ENCODE data around the gene NKX1-2. TPM values are rescaled to one million over a fixed set of nuclear protein-coding genes. Genes with fewer than 3 reads are reported as not detected.
A peak's percentile ranks its signal among the peaks of the same experiment; 100 is the strongest.

Gene NKX1-2
- total and polyA plus RNA-seq, 4 donors, result 0.02 to 0.06 TPM; not detected in 2

GRCh38 chr10:124415210-124415609 is 34.6 kb downstream of the NKX1-2 start:
- DNase-seq, result no peak
- Histone ChIP-seq H3K27me3 (ENCODE audit: control insufficient read depth in 3 of 3, insufficient read depth in 3 of 3, low read length in 2 of 3) (no peaks in the 10 kb centered on the region), H3K9ac (ENCODE audit: insufficient read depth in 1 of 2, low read length in 2 of 2) (no peak overlapping the region), H3K36me3 (ENCODE audit: control insufficient read depth in 4 of 4, insufficient read depth in 4 of 4, low read length in 4 of 4) (peaks cover 3 to 14% (median 3%) of the 10 kb centered on the region in 4 donors), H3K27ac (ENCODE audit: low read depth in 1 of 2, low read length in 1 of 2) (no peak overlapping the region), H3K9me3 (ENCODE audit: control insufficient read depth in 4 of 4, insufficient read depth in 3 of 4, low read length in 3 of 4) (no peaks in the 10 kb centered on the region), H3K4me3 (no peak overlapping the region), H3K4me1 (ENCODE audit: control insufficient read depth in 5 of 5, insufficient read depth in 5 of 5, low read length in 5 of 5) (peaks cover 0 to 31% (median 8%) of the 10 kb centered on the region in 5 donors)
- no peak for ATAC-seq (ENCODE audit: insufficient read depth, low FRiP score)
- WGBS, 2 donors, result 82 to 94% methylated on average over 2 of the region's 2 CpGs
- TF ChIP-seq, protein P1, sequence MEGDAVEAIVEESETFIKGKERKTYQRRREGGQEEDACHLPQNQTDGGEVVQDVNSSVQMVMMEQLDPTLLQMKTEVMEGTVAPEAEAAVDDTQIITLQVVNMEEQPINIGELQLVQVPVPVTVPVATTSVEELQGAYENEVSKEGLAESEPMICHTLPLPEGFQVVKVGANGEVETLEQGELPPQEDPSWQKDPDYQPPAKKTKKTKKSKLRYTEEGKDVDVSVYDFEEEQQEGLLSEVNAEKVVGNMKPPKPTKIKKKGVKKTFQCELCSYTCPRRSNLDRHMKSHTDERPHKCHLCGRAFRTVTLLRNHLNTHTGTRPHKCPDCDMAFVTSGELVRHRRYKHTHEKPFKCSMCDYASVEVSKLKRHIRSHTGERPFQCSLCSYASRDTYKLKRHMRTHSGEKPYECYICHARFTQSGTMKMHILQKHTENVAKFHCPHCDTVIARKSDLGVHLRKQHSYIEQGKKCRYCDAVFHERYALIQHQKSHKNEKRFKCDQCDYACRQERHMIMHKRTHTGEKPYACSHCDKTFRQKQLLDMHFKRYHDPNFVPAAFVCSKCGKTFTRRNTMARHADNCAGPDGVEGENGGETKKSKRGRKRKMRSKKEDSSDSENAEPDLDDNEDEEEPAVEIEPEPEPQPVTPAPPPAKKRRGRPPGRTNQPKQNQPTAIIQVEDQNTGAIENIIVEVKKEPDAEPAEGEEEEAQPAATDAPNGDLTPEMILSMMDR (IDR thresholded peaks at IDR 0.05; ENCODE audit: control extremely low read depth, extremely low read depth), result no peak

GRCh38 chr10:124414076-124414475 is 35.8 kb downstream of the NKX1-2 start:
- H3K9ac ChIP-seq (ENCODE audit: insufficient read depth in 1 of 2, low read length in 2 of 2), result no peak overlapping the region
- no peaks in the 10 kb centered on the region for H3K9me3 ChIP-seq (ENCODE audit: control insufficient read depth in 4 of 4, insufficient read depth in 3 of 4, low read length in 3 of 4)
- ATAC-seq (ENCODE audit: insufficient read depth, low FRiP score) (no peak), DNase-seq (peak in 2 of 3 donors; percentile 86 to 89)
- no peaks in the 10 kb centered on the region for H3K27me3 ChIP-seq (ENCODE audit: control insufficient read depth in 3 of 3, insufficient read depth in 3 of 3, low read length in 2 of 3)
- H3K4me3 ChIP-seq, result no peak overlapping the region
- H3K36me3 ChIP-seq (ENCODE audit: control insufficient read depth in 4 of 4, insufficient read depth in 4 of 4, low read length in 4 of 4), result peaks cover 3 to 18% (median 5%) of the 10 kb centered on the region in 4 donors
- peaks cover 0 to 28% (median 8%) of the 10 kb centered on the region in 5 donors for H3K4me1 ChIP-seq (ENCODE audit: control insufficient read depth in 5 of 5, insufficient read depth in 5 of 5, low read length in 5 of 5)
- TF ChIP-seq, protein P1 (IDR thresholded peaks at IDR 0.05; ENCODE audit: control extremely low read depth, extremely low read depth), result no peak
- H3K27ac ChIP-seq (ENCODE audit: low read depth in 1 of 2, low read length in 1 of 2), result no peak overlapping the region
- 37 to 61% methylated on average over 4 of the region's 4 CpGs for WGBS, 2 donors

- TF ChIP-seq, protein P1 (IDR thresholded peaks at IDR 0.05; ENCODE audit: control extremely low read depth, extremely low read depth), result no peak
- no peak for ATAC-seq (ENCODE audit: insufficient read depth, low FRiP score)
- H3K36me3 ChIP-seq (ENCODE audit: control insufficient read depth in 4 of 4, insufficient read depth in 4 of 4, low read length in 4 of 4), result peaks cover 11 to 36% (median 16%) of the 10 kb centered on the region in 4 donors
- H3K27ac ChIP-seq (ENCODE audit: low read depth in 1 of 2, low read length in 1 of 2), result no peak overlapping the region
- no peak overlapping the region for H3K4me3 ChIP-seq
- H3K4me1 ChIP-seq (ENCODE audit: control insufficient read depth in 5 of 5, insufficient read depth in 5 of 5, low read length in 5 of 5), result peaks cover 0 to 15% (median 3%) of the 10 kb centered on the region in 5 donors
- H3K27me3 ChIP-seq (ENCODE audit: control insufficient read depth in 3 of 3, insufficient read depth in 3 of 3, low read length in 2 of 3), result no peaks in the 10 kb centered on the region
- H3K9me3 ChIP-seq (ENCODE audit: control insufficient read depth in 4 of 4, insufficient read depth in 3 of 4, low read length in 3 of 4), result no peaks in the 10 kb centered on the region
- no peak overlapping the region for H3K9ac ChIP-seq (ENCODE audit: insufficient read depth in 1 of 2, low read length in 2 of 2)
- DNase-seq, result no peak
Observed at GRCh38 chr10:124409696-124410095, 40.1 kb downstream of the NKX1-2 start.

- Histone ChIP-seq H3K4me3 (no peak overlapping the region), H3K9ac (ENCODE audit: insufficient read depth in 1 of 2, low read length in 2 of 2) (no peak overlapping the region), H3K4me1 (ENCODE audit: control insufficient read depth in 5 of 5, insufficient read depth in 5 of 5, low read length in 5 of 5) (peaks cover 0 to 3% (median 1%) of the 10 kb centered on the region in 5 donors), H3K36me3 (ENCODE audit: control insufficient read depth in 4 of 4, insufficient read depth in 4 of 4, low read length in 4 of 4) (peaks cover 14 to 44% (median 17%) of the 10 kb centered on the region in 4 donors), H3K27me3 (ENCODE audit: control insufficient read depth in 3 of 3, insufficient read depth in 3 of 3, low read length in 2 of 3) (no peaks in the 10 kb centered on the region), H3K27ac (ENCODE audit: low read depth in 1 of 2, low read length in 1 of 2) (no peak overlapping the region), H3K9me3 (ENCODE audit: control insufficient read depth in 4 of 4, insufficient read depth in 3 of 4, low read length in 3 of 4) (no peaks in the 10 kb centered on the region)
- ATAC-seq (ENCODE audit: insufficient read depth, low FRiP score) (no peak), DNase-seq (no peak)
- WGBS, 2 donors, result 90 to 99% methylated on average over 2 of the region's 2 CpGs
- TF ChIP-seq, protein P1 (IDR thresholded peaks at IDR 0.05; ENCODE audit: control extremely low read depth, extremely low read depth), result no peak
Observed at GRCh38 chr10:124408357-124408756, 41.5 kb downstream of the NKX1-2 start.
